Activated naive CD4-positive, alpha-beta T cell treated with anti-CD3 and anti-CD28 coated beads, Interleukin-2, amount 50 U/mL, for 16 hours (primary cell): Measurements from ENCODE around the gene GLCCI1.

Source experiments
- DNase-seq: peaks from one replicate; pipeline ENCODE4 v3.0.0-alpha.2; 2020

Gene GLCCI1

GRCh38 chr7:8134089-8134733 lies 165.6 kb downstream of the GLCCI1 start:
- no peak for DNase-seq

- no peak for DNase-seq
Observed at GRCh38 chr7:8135417-8135816, 166.8 kb downstream of the GLCCI1 start.

- no peak for DNase-seq
Observed at GRCh38 chr7:8136051-8136730, 167.6 kb downstream of the GLCCI1 start.
